Measurements from ENCODE around the gene TSPAN13. TPM values are rescaled to one million over a fixed set of nuclear protein-coding genes. Genes with fewer than 3 reads are reported as not detected.

The TSPAN13 gene
- total RNA-seq, 1 experiment from 2014 or later = 14.0 TPM

GRCh38 chr7:16787127-16787526, 33.6 kb downstream of the TSPAN13 start:
- H3K27ac Mint-ChIP-seq (ENCODE audit: low read depth, unreplicated experiment) = no peak overlapping the region
- H3K4me1 Mint-ChIP-seq (ENCODE audit: insufficient read depth, unreplicated experiment) = no peaks in the 10 kb centered on the region
- no peak for DNase-seq (ENCODE audit: unreplicated experiment)
- TF ChIP-seq CTCF (IDR thresholded peaks at IDR 0.05; ENCODE audit: unreplicated experiment) = no peak
- intact Hi-C loops (cut with micrococcal nuclease) = no loop called here
- H3K27me3 Mint-ChIP-seq (ENCODE audit: insufficient read depth, unreplicated experiment) = no peaks in the 10 kb centered on the region
- ChIA-PET CTCF (interaction anchor here (1.1 to 2.9 kb wide), 2 partner anchors 13 to 131 kb away, joined by 5 to 15 read pairs; no protein-coding TSS in a partner anchor), POLR2A (interaction anchor here (1.1 kb wide), 2 partner anchors 10 to 17 kb away, joined by 3 read pairs; no protein-coding TSS in a partner anchor)
- BruUV-seq (replicated peaks) = no TSS peak
- H3K4me3 Mint-ChIP-seq (ENCODE audit: unreplicated experiment) = no peak overlapping the region
- H3K36me3 Mint-ChIP-seq (ENCODE audit: insufficient read depth, unreplicated experiment) = no peaks in the 10 kb centered on the region
- no peaks in the 10 kb centered on the region for H3K9me3 Mint-ChIP-seq (ENCODE audit: unreplicated experiment)

GRCh38 chr7:16791071-16791470, 37.5 kb downstream of the TSPAN13 start:
- H3K27ac Mint-ChIP-seq (ENCODE audit: low read depth, unreplicated experiment) = no peak overlapping the region
- intact Hi-C loops (cut with micrococcal nuclease) = no loop called here
- H3K36me3 Mint-ChIP-seq (ENCODE audit: insufficient read depth, unreplicated experiment) = no peaks in the 10 kb centered on the region
- ChIA-PET CTCF (no interaction called here), POLR2A (no interaction called here)
- no TSS peak for BruUV-seq (replicated peaks)
- no peak for DNase-seq (ENCODE audit: unreplicated experiment)
- H3K4me3 Mint-ChIP-seq (ENCODE audit: unreplicated experiment) = no peak overlapping the region
- TF ChIP-seq CTCF (IDR thresholded peaks at IDR 0.05; ENCODE audit: unreplicated experiment) = no peak
- H3K9me3 Mint-ChIP-seq (ENCODE audit: unreplicated experiment) = no peaks in the 10 kb centered on the region
- no peaks in the 10 kb centered on the region for H3K4me1 Mint-ChIP-seq (ENCODE audit: insufficient read depth, unreplicated experiment)
- no peaks in the 10 kb centered on the region for H3K27me3 Mint-ChIP-seq (ENCODE audit: insufficient read depth, unreplicated experiment)

GRCh38 chr7:16791905-16792698, 38.5 kb downstream of the TSPAN13 start:
- no peak for TF ChIP-seq CTCF (IDR thresholded peaks at IDR 0.05; ENCODE audit: unreplicated experiment)
- DNase-seq (ENCODE audit: unreplicated experiment) = no peak
- H3K9me3 Mint-ChIP-seq (ENCODE audit: unreplicated experiment) = no peaks in the 10 kb centered on the region
- no peak overlapping the region for H3K4me3 Mint-ChIP-seq (ENCODE audit: unreplicated experiment)
- no peak overlapping the region for H3K27ac Mint-ChIP-seq (ENCODE audit: low read depth, unreplicated experiment)
- no peaks in the 10 kb centered on the region for H3K27me3 Mint-ChIP-seq (ENCODE audit: insufficient read depth, unreplicated experiment)
- no peaks in the 10 kb centered on the region for H3K36me3 Mint-ChIP-seq (ENCODE audit: insufficient read depth, unreplicated experiment)
- BruUV-seq (replicated peaks) = no TSS peak
- H3K4me1 Mint-ChIP-seq (ENCODE audit: insufficient read depth, unreplicated experiment) = no peaks in the 10 kb centered on the region
- POLR2A ChIA-PET = interaction anchor here (0.9 to 1.1 kb wide), 2 partner anchors 10 to 132 kb away, joined by 3 to 4 read pairs; no protein-coding TSS in a partner anchor
- intact Hi-C loops (cut with micrococcal nuclease) = no loop called here
- CTCF ChIA-PET = no interaction called here

- no peak for TF ChIP-seq CTCF (IDR thresholded peaks at IDR 0.05; ENCODE audit: unreplicated experiment)
- Mint-ChIP-seq H3K4me3 (ENCODE audit: unreplicated experiment) (no peak overlapping the region), H3K4me1 (ENCODE audit: insufficient read depth, unreplicated experiment) (no peaks in the 10 kb centered on the region), H3K9me3 (ENCODE audit: unreplicated experiment) (no peaks in the 10 kb centered on the region), H3K27ac (ENCODE audit: low read depth, unreplicated experiment) (no peak overlapping the region), H3K27me3 (ENCODE audit: insufficient read depth, unreplicated experiment) (no peaks in the 10 kb centered on the region), H3K36me3 (ENCODE audit: insufficient read depth, unreplicated experiment) (no peaks in the 10 kb centered on the region)
- BruUV-seq (replicated peaks) = no TSS peak
- no peak for DNase-seq (ENCODE audit: unreplicated experiment)
- CTCF ChIA-PET = no interaction called here
- intact Hi-C loops (cut with micrococcal nuclease) = no loop called here
- POLR2A ChIA-PET = interaction anchor here (1.2 kb wide), 2 partner anchors 24 to 260 kb away, joined by 3 read pairs; no protein-coding TSS in a partner anchor
Measured at GRCh38 chr7:16794986-16795385, 41.4 kb downstream of the TSPAN13 start.

Data from MCF 10A (cell line).